Lung (tissue), 12 donors: ENCODE measurements around the gene COL6A1. TPM values are rescaled to one million over a fixed set of nuclear protein-coding genes. Genes with fewer than 3 reads are reported as not detected.

Experiments
- ATAC-seq: fragments of 200-7000 bp; cut with Tn5 transposase; one replicate; pipeline ENCODE4 v1.9.1; 2020; ENCODE audit warnings: moderate number of reproducible peaks; ENCODE audit not compliant: insufficient read depth, low FRiP score
- DNase-seq, 3 donors: peaks; one replicate each; pipeline ENCODE4 v3.0.0-alpha.2; 2013 to 2017
- H3K27ac ChIP-seq, 2 donors: one replicate each; pipeline ENCODE4 v1.5.1; 2013; ENCODE audit warnings: mild to moderate bottlenecking in 2 of 2, moderate library complexity in 2 of 2, control low read depth in 1 of 2, inconsistent platforms in 1 of 2, low read depth in 1 of 2, low read length in 1 of 2
- H3K27me3 ChIP-seq, 3 donors: one replicate each; pipeline ENCODE4 v1.5.1; 2013; ENCODE audit warnings: low read length in 2 of 3; ENCODE audit not compliant: control insufficient read depth in 3 of 3, insufficient read depth in 3 of 3
- H3K36me3 ChIP-seq, 4 donors: one replicate each; pipeline ENCODE4 v1.5.1; 2013; ENCODE audit warnings: low read length in 4 of 4, mild to moderate bottlenecking in 1 of 4, moderate library complexity in 1 of 4; ENCODE audit not compliant: control insufficient read depth in 4 of 4, insufficient read depth in 4 of 4
- H3K4me1 ChIP-seq, 5 donors: one replicate each; pipeline ENCODE4 v1.5.1; 2013; ENCODE audit warnings: low read length in 5 of 5, mild to moderate bottlenecking in 2 of 5, moderate library complexity in 1 of 5; ENCODE audit not compliant: control insufficient read depth in 5 of 5, insufficient read depth in 5 of 5
- H3K4me3 ChIP-seq: one replicate; pipeline ENCODE4 v1.5.1; 2013; ENCODE audit warnings: mild to moderate bottlenecking, control low read depth, moderate library complexity
- H3K9ac ChIP-seq, 2 donors: one replicate each; pipeline ENCODE4 v1.5.1; 2013; ENCODE audit warnings: low read length in 2 of 2, control low read depth in 1 of 2; ENCODE audit not compliant: insufficient read depth in 1 of 2
- H3K9me3 ChIP-seq, 4 donors: one replicate each; pipeline ENCODE4 v1.5.1; 2013; ENCODE audit warnings: low read length in 3 of 4, mild to moderate bottlenecking in 1 of 4, moderate library complexity in 1 of 4; ENCODE audit not compliant: control insufficient read depth in 4 of 4, insufficient read depth in 3 of 4
- CTCF ChIP-seq: IDR thresholded peaks from 2 replicates; pipeline ENCODE4 v1.5.1; 2012; ENCODE audit warnings: mild to moderate bottlenecking; ENCODE audit errors: control extremely low read depth, extremely low read depth
- WGBS, 2 donors: extraction: QIAGEN DNeasy Blood & Tissue Kit; methylation state at CpG; one replicate each; pipeline ENCODE4 v1.1.7; 2013; 5-methylcytosine and 5-hydroxymethylcytosine counted together
- polyA plus RNA-seq, 2 donors: library from polyadenylated mRNA; stranded (reverse); fragments of 200-250 nt; gene quantifications; one replicate each; pipeline ENCODE4 v1.2.1, GENCODE V29; 2013
- total RNA-seq, 2 donors: library from RNA; depleted of rRNA in 1 of 2; stranded (reverse); fragments of >200 nt in 1 of 2; gene quantifications; one replicate each; pipeline ENCODE4 v1.2.1, GENCODE V29; 2014 to 2021
- donor health status: control.
- donor health status: control.
- donor health status: Bipolar disorder and iron deficiency.
- donor health status: healthy.
- donor health status: DM: yes; HTN: yes; CAD: no.

Gene COL6A1
- total and polyA plus RNA-seq, 4 donors, result 107 to 399 (median 172) TPM

- Histone ChIP-seq H3K27ac (peak overlapping the region; percentile 60 to 83), H3K4me3 (peak overlapping the region; percentile 14), H3K27me3 (peaks cover 0 to 10% (median 0%) of the 10 kb centered on the region in 3 donors), H3K4me1 (peaks cover 0 to 56% (median 5%) of the 10 kb centered on the region in 5 donors), H3K9ac (peak overlapping the region; percentile 20 to 85), H3K9me3 (no peaks in the 10 kb centered on the region), H3K36me3 (no peaks in the 10 kb centered on the region)
- 1 to 4% methylated on average over 43 to 58 of the region's 58 CpGs for WGBS, 2 donors
- no peak for TF ChIP-seq CTCF
- DNase-seq (peak; percentile 96 to 99 (median 98)), ATAC-seq (peak; percentile 36)
These were observed 8.7 kb upstream of the COL6A1 start for GRCh38 chr21:45972716-45973474.

GRCh38 chr21:45973475-45974072 lies 8.0 kb upstream of the COL6A1 start:
- H3K4me1 ChIP-seq, result peaks cover 0 to 59% (median 9%) of the 10 kb centered on the region in 5 donors
- peak overlapping the region; percentile 78 to 83 for H3K27ac ChIP-seq
- peaks cover 0 to 10% (median 0%) of the 10 kb centered on the region in 3 donors for H3K27me3 ChIP-seq
- 1 to 2% methylated on average over 38 of the region's 38 CpGs for WGBS, 2 donors
- ATAC-seq, result peak; percentile 54
- no peak overlapping the region for H3K4me3 ChIP-seq
- H3K9me3 ChIP-seq, result no peaks in the 10 kb centered on the region
- DNase-seq, result peak; percentile 94 to 96 (median 95)
- TF ChIP-seq CTCF, result peak; percentile 9
- peak overlapping the region; percentile 20 to 85 for H3K9ac ChIP-seq
- no peaks in the 10 kb centered on the region for H3K36me3 ChIP-seq

DNA sequence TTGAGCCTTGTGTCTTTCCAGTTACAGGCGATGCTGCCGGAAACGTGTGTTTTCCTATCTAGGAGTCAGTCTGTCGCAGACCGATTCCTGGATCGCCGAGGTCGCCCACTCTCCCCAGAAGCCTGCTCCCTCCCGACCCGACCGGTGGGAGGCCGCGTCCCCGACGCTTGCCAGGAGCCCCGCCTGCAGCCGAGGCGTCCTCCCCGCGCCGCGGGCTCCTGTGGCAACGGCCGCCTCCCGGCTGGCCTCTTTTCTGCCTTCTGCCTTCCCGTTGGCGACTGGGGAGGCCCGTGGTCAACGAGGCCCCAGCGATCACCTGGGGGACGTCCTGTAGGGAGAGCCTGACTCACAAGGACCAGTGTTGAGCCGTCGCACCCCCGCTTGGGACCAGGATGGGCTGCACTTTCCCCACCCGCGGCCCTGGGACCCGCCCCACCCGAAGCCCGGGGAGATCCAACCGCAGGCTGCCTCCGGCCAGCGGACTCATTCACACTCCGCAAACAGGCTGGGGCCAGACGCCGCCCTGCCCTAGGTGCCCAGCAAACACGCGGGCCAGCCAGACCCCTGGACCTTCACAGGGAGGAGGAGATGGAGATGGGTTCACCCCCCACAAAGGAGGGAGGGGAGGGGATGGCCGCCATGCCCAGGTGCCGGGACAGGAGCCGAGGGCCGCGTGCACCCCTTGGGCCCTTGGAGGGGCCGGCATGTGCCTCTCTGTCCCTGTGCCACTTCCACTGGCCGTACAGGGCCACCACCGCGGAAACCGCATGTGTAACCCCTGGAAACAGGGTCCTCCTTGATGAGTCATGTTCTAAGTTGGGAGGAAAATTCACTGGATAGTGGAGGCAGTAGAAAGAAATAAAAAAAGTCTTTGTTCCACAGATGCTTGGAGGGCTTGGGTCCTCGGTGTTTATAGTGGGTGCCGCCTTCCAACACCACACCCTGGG lies 7.2 kb upstream of the COL6A1 start:
- DNase-seq (peak; percentile 45 to 71 (median 50)), ATAC-seq (no peak)
- peaks cover 0 to 60% (median 9%) of the 10 kb centered on the region in 5 donors for H3K4me1 ChIP-seq
- H3K9ac ChIP-seq, result peak overlapping the region; percentile 20 to 85
- no peak overlapping the region for H3K4me3 ChIP-seq
- H3K9me3 ChIP-seq, result no peaks in the 10 kb centered on the region
- TF ChIP-seq CTCF, result no peak
- peak overlapping the region; percentile 78 to 83 for H3K27ac ChIP-seq
- 1 to 3% methylated on average over 58 to 59 of the region's 59 CpGs for WGBS, 2 donors
- H3K36me3 ChIP-seq, result no peaks in the 10 kb centered on the region
- peaks cover 0 to 12% (median 0%) of the 10 kb centered on the region in 3 donors for H3K27me3 ChIP-seq
